Sciatic nerve (tissue), 2 donors: ENCODE data around the gene ATG4A. TPM values are rescaled to one million over a fixed set of nuclear protein-coding genes. Genes with fewer than 3 reads are reported as not detected.

Experiments
- ATAC-seq: fragments of 200-7000 bp; cut with Tn5 transposase; one replicate; pipeline ENCODE4 v1.9.1; 2020; ENCODE audit warnings: mild to moderate bottlenecking, moderate library complexity
- DNase-seq: peaks from one replicate; pipeline ENCODE4 v3.0.0-alpha.2; 2020; ENCODE audit warnings: low spot score
- intact Hi-C: fragments of 100-400 bp; cut with DNase I; formaldehyde crosslinking; loops from one replicate; pipeline ENCODE4 v1.14.2; 2022
- total RNA-seq: library from RNA; stranded (reverse); fragmentation: NEBNext Ultra II Directional; extraction: Animal tissue kit (Norgen Biotek cat#: 25700); gene quantifications from one replicate; pipeline ENCODE4 v1.2.1, GENCODE V29; 2021
- donor health status: DM: no; HTN: no; CAD: no.
- donor health status: DM: no; HTN: no; CAD: no.

Gene ATG4A
- total RNA-seq, 1 donor from 2014 or later: 9.5 TPM

DNA sequence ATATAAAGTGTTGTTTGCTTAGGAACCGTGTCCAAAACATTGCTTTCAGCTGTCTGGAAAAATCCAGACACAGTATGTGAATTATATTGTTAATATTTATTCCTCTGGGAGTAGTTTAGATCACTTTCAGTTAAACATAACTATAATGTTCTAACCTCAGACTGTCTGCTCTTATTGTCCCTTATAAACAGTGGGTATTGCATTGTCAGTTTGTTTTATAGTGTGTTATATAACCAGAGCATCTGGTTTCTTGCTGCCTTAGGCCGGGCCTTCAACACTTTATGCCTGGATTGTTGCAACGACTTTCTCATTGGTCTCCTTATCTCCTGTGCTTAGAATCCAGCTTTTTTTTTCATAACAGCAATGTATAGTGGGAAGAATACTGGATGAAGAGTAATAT lies 26.4 kb downstream of the ATG4A start:
- no peak for DNase-seq
- ATAC-seq: no peak
- intact Hi-C loops: no loop called here

DNA sequence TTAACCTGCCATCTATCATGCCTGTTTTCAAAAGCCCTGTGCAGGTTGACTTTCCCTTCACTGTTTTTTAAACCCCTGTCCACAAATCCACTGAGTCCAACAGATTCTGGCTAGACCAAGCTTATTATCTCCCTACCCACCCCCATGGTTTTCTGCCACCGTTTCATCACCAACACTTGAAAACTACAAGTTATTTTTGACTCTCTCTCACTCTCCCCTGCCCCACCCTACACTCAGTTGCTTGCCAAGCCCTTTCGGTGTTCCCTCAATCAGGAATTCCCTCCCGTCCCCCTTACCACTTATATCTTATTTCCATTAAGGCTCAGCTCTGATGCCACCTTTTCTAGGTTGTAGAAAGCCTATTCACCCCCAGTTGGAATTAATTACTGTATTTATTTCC lies 29.7 kb downstream of the ATG4A start:
- DNase-seq (no peak), ATAC-seq (no peak)
- intact Hi-C loops: no loop called here

DNA sequence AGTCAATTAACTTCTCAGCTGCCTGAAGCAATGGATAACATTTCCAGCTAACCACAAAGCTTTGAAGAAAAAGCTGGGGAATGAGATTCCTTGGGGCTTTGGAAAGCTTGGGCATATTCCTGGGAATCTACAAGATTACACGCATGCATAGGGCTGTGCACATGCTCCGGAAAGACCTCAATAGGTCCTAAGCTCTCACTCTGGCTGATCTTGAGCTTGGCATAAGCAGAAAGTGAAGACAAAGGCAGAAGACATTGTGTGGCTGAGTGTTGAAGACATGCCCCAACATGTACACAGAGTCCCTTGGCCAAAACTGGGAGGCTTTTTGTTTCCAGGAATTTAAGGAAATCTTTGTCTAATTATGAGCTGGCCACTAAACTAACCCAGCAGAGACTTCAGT lies 31.2 kb downstream of the ATG4A start:
- ATAC-seq: no peak
- DNase-seq: no peak
- intact Hi-C loops: no loop called here

DNA sequence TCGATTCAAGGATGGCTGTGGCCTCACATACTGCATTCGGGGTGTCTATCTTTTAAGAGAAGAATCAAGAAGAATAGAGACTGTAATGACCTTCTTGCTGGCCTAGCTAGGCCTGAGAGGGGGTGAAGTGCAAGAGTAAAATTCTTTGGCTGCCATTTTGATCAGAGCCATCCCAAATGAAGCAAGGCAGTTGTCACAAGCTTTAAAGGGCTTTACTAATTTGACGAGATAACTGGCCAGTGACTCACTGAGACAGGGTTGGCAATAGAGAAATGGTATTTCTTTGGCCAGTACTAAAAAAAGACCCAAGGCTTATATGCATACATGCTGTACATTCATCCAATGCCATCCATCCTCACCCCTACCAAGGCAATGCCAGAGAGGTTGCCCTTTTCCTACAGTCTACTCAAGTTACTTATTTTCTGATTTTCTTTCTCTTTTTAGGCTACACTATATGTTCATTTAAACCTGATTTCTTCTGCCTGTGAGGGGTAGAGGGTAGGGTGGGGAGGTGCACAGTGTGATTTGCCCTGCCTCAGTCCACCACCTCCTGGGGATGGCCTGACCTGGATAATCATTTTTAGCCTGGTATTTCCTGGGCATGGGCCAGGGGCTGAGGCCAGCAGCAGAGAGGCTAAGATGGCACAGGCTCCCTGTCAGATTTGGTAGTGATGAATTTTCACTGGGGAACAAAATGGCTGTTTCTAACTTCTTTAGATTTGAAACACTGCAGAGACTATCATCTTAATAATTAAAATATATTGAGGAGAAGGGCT lies 32.2 kb downstream of the ATG4A start:
- DNase-seq (no peak), ATAC-seq (no peak)
- intact Hi-C loops: no loop called here

DNA sequence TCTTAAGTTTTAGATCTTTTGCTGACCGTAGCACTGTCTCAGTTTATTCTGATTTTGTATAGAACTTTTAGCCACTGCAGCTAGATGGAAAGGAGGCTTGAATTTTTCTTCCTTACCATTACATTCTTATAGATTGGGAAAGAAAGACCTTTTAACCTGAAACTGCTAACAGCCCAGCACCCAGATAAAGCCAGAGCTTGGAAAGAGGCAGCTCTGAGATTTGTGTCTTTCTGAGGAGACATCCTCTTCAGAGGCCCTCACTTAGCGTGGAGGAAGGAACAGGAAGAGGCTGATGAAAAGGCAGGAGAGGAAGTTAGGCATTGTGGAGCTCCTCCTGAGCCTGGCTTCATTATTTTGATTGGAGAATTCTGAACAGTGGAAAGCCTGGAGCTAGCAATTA lies 35.1 kb downstream of the ATG4A start:
- no peak for ATAC-seq
- intact Hi-C loops: no loop called here
- no peak for DNase-seq

DNA sequence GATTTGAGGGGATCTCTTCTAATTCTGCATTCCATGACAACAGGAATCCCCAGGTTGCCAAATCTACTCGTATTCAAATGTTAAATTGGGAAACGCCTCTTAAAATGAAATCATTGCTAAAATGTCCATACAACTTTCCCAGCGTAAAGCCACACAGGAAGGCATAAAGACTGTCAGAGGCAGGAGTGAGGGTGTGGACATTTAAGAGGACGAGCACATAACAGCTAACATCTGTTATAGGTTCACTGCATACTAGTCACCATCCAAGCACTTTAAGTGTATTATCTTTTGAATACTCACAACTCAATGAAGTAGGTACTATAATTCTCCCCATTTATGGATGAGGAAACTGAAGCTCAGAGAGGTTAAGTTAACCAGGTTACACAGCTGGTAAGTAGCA lies 35.6 kb downstream of the ATG4A start:
- intact Hi-C loops: no loop called here
- no peak for DNase-seq
- no peak for ATAC-seq

DNA sequence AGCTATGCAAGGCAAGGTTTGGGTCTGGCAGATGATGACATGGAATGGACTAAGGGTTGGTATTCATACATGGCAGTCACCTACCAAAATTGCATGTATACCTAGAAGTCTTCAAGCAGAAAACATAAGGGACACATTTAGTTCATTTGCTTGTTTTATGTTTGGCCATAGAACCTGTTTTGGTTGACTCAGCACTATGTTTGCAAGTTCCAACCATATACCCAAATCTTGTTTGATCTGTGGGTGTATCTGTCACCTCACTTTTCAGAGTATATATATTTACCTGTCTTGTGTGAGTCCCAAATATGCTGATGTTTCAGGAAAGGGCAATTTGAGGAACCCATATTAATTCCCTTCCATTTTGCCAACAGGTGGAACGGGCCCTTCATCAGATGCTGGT lies 39.3 kb downstream of the ATG4A start:
- no peak for ATAC-seq
- no peak for DNase-seq
- intact Hi-C loops: no loop called here

DNA sequence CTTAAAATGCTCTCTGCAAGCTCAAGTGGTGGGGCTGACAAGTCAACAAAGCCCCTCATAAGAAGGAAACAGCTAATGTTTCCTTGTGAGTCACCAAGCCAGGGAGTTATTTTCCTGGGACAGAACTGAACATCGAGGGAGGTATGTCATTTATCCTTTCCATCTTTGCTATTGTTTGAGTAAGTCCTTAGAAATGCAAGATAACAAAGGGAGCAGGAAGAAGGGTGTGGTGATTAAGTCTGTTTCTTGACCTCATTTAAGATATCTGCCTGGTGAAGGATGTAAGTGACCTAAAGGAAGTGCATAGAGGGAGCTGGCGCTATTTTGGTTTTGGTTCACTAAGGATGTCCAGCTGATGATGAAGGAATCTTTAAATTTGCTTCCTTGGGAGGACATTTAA lies 39.9 kb downstream of the ATG4A start:
- DNase-seq (no peak), ATAC-seq (no peak)
- intact Hi-C loops: no loop called here

DNA sequence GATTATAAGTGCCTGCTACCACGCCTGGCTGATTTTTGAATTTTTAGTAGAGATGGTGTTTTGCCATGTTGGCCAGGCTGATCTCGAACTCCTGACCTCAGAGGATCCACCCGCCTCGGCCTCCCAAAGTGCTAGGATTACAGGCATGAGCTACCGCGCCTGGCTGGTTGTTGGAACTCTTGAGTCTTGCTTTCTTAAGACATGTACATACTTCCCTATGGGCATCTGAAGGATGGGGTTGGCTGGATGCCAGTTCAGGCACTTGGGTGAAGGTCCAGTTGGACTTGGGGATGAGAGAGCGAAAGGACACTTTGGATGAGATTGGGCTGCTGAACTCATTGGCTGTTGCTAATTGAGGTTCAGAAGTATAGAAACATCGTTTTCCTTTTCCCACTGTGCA lies 40.5 kb downstream of the ATG4A start:
- intact Hi-C loops: no loop called here
- no peak for ATAC-seq
- DNase-seq: no peak

DNA sequence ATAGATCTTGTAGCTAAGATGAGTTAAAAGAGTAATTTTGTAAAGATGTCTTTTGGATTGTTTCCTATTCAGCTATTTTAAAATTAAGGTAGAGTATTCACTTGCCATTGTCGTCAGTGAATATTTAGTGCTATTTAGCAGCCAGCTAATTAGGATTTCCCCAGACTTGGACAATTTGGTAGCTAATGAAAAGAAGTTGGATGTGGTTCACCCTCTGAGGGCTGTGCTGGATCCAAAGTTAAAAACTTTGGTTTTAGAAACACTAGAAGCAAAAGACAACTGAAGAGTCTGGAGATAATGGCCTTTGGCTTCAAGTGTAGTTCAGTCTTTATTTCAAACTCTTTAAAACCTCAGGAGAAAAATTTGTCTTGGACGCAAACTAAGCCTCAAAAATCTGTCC lies 41.3 kb downstream of the ATG4A start:
- intact Hi-C loops: no loop called here
- no peak for ATAC-seq
- DNase-seq: no peak

DNA sequence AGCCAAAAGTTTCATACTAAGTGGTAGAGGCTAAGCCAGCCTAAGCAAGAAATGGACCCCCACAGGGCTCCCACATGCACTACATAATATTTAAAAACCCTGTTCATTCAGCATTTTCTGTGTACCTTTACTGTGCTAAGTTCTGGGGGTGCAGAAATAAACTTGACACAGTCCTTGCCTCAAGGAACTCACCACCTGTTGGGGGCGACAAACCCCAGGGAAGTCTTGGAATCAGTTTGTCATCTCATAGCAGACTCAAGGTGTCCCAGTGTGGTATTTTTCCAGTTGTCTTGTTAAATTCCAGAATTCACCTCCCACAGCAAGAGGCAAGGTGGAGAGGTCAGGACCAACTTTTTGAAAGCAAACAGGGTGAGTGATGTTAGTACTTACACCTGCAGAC lies 43.1 kb downstream of the ATG4A start:
- intact Hi-C loops: no loop called here
- ATAC-seq (no peak), DNase-seq (no peak)

DNA sequence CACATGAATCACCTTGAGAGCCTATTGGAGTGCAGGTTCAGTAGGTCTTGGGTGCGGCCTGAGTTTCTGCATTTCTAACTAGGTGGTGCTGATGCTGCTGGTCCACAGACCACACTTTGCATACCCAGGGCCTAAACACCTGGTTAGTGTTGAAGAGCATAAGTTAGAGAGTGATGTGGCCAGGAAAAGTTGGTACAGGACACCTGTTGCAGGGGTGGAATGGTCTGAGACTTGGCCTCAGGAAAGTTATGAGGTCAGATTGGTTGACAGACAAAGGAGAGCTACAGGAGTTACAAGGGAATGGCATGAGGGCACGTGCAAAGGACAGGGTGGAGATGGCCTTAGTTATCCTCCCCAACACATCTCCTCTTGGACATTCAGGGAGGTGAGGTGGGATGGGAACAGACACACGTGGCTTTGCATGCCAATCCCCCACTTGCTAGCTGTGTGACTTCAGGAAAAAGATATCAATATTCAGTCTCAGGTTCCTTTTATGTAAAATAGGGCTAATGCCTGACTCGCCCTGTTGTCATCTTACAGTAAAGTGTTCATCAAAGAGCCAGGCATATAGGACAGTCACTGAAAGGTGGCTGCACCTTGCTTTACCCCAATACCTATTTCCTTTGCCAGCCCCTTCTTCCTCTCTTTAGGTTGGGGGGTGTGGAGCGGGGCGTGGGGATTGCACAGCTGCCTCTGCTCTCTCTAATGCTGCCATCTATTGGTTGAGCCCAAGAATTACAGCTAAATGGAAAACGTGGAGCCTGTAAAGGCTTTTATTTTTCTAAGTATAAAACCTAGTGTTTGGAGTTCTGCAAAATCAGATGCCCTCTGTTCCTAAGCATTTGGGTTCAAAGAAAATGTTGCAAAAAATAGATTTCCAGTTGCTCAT lies 47.5 kb downstream of the ATG4A start:
- no peak for ATAC-seq
- intact Hi-C loops: no loop called here

DNA sequence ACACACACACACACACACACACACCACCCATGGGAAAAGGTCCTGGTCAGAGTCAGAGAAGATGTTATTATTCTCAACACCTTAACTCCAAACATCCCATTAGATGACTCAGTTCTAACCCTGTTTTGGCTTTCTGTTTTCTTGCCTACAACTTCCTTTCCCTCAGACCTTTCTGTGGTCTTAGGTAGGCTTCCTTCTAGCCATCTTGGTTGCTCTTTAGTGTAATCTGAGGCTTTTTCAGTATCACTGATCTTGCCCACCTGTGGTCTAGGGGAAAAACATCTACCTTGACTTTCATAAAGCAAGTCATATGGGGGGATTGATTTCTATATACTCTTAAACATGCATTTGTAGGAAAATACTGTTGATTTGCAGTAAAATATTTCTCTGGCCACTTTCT lies 56.9 kb downstream of the ATG4A start:
- no peak for ATAC-seq
- intact Hi-C loops: no loop called here
- no peak for DNase-seq

More for the DNA sequence above, 47.5 kb downstream of the ATG4A start:
- DNase-seq: no peak

DNA sequence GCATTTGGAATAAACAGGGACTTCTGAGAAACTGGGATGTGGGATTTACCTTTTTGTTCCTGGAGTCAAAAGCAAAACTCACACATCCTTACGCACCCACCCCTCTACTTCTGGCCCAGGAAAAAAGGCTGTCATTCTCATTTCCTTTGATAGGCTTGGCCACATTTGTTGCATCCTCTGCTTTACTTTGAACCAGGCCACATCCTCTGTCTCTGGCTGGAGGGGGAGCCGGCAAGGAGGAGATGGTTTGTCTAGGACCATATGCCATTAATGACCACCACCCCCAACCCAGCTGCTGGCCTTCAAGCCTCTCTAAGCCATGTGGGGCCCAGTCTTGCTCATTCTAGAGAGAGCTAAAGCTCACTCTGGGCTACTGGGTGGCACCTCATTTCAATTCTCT lies 64.5 kb downstream of the ATG4A start:
- intact Hi-C loops: no loop called here
- DNase-seq (no peak), ATAC-seq (no peak)

DNA sequence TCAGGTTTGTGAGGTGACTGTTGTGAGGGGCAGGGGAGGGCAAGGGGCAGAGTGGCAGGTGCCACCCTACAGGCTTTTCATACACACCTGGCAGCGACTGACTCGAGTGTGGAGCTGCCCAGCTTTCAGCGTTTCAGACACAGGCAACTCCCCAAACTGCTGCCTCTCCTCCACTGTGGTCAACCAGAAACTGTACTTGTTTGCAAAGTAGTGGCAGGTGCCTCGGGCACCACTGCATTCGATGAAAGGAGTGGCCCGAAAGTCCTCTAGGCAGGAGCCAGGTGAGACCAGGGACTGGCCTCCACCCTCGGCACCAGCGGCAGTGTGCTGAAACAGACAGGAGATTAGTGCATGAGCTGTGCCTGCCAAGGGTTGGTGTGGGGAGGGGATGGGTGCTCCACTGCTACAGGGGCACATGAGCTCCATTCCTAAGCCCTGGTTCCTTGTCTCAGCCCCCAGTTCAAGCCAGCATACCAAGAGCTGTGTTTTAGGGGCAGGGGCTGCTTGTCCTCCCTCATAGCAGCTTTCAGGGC lies 65.4 kb downstream of the ATG4A start:
- no peak for DNase-seq
- no peak for ATAC-seq
- intact Hi-C loops: no loop called here

DNA sequence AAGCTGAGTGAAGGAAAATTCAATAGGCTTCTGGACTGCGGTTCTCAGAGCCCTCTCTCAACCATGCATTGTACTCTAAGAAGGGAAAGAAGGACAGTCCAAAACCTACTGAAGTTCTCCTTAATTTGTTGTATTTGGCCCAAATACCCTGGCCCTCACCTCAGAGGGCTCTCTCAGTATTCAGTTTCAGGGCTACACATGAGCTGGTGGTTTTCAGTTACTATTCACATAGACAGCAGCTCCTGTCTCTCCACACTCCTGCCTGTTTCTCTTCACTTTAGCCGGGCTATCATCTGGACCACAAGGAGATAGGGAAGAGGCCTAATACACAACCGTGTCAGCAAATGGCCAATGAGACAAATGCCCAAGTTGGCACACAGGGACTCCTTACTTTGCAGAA lies 66.0 kb downstream of the ATG4A start:
- DNase-seq (no peak), ATAC-seq (no peak)
- intact Hi-C loops: loop anchor here (1.0 kb wide), 1 partner anchor 42 kb away; no protein-coding TSS in a partner anchor

DNA sequence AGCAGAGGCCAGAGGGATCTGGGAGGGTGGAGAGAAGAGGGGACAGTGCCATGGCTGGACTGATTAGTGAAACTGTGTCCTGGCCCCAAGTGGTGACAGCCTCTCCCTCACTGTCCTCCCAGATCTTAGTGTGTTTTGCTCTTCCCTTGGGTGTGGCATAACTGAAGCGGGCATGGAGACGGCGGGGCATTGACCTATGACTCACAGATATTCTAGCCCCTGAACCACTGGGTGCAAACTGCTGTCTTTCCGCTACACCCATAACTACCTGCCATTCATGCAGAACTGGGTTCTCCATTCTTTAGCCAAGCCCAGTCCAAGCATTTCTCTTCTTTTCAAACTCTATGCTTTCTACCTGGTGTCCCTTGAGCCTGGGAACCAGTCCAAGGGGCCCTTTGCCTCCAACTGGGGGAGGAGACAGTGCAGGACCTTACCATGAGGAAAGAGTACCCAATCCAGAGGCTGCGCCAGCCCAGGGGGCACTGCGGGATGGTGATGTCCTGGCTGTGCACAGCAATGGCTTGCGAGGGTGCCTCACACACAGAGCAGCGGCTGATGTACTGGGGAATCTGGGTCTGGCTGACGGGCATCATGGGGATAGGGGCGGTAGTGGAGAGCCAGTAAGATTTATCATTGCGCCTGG lies 67.6 kb downstream of the ATG4A start:
- ATAC-seq (no peak), DNase-seq (no peak)
- intact Hi-C loops: no loop called here

DNA sequence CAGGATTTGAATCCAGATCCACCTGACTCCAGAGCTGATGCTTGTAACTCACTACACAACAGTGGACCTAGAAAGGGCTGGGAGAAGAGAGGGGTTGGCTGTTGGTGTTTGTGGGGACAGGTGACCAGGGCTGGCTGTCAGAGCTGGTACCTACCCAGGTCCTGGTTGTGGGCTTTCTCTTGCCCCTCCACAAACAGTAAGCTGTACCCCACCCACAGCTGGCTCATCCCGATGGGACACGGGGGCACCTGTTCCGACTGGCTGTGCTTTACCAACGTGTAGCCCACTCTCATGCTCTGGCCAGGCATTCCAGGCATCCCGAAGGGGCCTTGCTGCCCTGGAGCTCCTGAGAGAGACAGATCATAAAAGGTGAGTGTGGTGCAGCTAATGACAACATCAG lies 68.7 kb downstream of the ATG4A start:
- intact Hi-C loops: no loop called here

DNA sequence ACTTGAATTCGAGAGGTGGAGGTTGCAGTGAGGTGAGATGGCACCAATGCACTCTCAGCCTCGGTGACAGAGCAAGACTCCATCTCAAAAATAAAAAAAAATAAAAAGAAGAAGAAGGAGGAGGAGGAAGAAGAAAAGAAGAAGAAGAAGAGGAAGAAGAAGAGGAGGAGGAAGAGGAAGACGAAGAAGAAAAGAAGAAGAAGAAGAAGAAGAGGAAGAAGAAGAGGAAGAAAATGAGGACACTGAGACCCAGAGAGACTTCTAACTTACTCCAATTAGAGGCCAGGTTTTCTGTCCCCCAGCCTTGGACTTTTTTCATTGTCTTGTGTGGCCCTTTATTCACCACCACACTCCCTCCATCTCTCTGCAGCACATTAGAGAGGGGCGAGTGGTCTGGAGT lies 70.7 kb downstream of the ATG4A start:
- intact Hi-C loops: no loop called here
- ATAC-seq (no peak), DNase-seq (no peak)

More for the DNA sequence above, 68.7 kb downstream of the ATG4A start:
- DNase-seq: no peak
- no peak for ATAC-seq
